ENCODE data around the gene DYRK4.

Gene DYRK4

DNA sequence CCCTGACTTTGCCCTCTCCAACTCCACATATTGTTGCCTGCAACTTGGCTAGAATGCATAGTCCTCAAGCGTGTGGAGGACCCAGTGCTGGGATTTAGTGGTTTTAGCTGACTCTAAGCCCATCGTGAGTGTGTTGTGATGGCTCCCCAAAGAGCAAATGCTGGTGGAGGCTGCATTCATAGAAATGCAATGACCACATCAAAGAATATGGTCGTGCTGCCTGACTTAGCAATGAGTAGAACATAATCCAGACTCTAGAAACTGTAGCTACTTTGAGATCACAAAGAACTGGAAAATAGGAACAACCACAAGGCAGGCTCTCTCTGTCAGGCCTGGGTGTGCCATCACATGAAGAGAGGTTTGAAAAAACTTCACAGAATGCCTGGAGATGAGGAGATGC is 1.3 kb downstream of the DYRK4 start:
- no peak for DNase-seq (ENCODE audit: low read depth in 2 of 2)

DNA sequence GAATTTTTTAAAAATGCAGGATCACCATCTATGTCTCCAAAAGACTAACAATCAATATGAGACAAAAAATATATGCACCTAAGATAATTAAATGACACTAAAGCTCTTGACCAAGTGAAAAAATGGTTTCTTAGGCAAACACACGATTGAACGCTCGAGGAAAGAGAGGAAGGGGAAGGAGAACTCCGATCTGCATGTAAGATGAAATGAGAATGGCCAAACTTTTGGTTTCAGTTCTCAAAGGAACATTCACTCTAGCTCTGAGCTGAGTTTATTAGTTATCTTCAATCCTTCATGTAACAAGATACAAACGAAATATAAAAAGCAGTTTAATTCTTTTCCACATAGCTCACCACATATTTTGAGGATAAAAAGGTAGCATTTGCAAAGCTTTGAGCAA is 2.8 kb downstream of the DYRK4 start:
- no peak for DNase-seq (ENCODE audit: low read depth in 2 of 2)

DNA sequence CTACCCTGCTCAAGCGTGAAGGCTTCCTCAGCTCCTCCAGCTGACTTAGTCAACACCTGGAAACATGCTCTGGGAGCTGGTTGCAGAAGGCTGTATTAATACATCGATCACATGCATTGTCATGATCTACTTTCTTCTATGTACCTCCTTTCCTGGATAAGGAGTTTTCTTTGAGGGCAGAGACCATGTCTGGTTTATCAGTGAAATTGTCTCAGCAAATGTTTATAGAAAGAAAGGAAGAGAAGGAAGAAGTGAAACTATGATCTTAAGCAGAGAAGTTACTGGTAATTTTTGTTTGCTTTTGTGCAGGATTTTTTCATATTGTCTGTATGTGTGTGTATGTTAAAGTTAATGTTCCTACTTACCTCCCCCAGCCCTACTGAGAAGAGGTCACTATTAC is 4.5 kb downstream of the DYRK4 start:
- no peak for DNase-seq (ENCODE audit: low read depth in 2 of 2)

DNA sequence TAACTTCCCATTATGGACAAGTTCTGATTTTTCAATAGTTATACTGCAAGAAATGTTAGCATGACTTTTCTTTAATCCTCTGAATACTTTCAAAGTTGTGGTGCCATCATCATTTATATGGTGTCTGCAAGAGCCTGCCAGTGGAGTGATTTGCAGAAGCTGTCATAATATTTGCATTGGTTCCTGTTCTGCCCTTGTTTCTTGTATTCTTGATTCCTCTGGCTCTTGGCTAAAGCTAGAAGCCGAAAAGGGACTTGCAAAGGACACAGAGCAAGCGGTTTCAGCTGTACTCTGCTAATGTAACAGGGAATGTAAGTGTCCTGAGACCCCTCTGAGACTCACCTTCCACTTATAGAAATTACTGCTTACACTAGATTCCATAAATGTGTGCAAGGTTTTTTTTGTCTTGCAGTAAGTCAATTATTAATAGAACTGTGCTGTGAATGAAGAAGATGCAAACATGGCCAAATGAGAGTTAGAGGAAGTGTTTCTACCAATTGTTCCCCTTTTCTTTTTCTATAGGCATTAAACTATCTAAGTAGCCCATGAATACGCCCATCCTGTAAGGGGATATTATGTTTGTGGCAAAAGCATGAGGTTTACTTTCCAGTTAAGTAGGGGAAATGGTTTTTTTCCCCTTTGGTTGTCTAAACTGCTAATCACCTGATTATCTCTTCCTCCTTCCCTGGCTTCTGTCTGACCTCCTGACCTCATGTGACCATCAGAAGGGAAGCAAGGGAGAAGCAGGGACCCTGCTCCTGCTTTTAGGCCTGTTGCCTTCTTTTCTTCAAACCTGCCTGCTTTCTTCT is 5.3 kb downstream of the DYRK4 start:
- DNase-seq (ENCODE audit: low read depth in 2 of 2), result no peak

DNA sequence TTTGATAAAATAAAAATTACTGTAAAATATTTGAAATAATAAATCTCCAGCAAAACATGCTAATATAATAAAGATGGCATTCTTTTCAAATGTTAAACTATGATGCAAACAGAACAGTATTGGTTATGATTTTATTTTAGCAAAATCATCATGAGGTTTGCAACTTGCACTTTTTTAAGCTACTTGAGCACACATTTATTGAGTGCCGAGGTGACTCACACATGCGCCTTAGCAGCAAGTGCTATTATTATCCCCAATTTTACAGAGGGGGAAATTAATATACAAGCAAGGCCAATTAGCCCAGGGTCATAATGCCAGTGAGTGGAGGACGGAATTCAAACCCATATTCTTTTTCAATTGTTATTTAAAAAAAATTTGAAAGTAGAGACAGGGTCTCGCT is 7.3 kb downstream of the DYRK4 start:
- DNase-seq (ENCODE audit: low read depth in 2 of 2), result no peak

DNA sequence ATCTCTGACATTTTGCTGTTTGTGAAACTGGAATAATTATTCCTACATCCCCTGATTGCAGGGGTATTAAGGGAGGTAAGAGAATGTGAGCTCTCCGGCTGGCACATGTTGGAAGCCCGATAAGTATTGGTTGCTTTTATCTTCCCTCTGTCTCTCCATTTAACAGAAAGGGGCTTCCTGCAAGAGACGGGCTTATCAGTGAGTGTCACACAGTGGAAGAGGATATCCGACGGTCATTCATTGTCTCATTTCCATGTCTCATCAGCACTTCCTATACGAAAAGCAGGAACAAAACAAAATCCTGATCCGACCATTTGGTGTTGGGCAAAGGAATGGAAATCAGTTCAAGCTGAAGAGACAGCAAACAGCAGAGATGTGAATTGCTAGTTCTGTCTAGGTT is 10.7 kb downstream of the DYRK4 start:
- DNase-seq (ENCODE audit: low read depth in 2 of 2), result no peak

DNA sequence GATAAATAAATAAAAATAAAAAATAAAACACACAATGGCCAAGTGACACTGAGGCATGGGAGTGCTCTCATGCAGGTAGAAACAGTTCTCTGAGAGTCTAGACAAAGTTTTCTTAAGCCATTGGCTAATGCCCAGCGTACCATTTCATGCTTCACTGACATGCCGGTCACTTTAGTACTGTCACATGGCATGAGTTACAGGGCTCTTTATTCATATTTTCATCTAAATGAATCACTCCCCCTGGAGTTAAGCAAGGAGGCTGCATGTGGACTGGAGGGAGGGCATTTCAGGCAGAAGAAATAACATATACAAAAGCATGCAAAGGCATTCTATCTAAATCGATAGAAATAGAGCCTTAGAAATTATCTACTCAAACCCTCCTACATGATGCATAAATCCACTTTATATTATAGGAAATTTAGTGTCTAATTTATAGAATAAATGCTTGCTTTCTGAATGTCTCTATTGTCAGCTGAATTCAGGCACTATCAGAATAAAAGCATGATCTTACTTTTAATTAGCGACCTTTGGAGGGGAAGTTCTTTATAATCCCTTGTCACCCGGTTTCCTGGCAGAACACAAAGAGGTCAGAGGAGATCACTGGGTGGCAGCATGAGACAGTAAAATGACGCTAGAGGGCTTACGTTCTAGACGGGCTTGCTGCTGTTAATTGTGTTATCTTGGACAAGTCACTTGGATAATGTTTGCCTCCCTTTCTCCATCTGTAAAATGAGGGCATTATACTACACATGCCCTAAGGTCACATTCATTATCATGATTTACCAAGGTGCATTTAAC is 17.5 kb downstream of the DYRK4 start:
- DNase-seq (ENCODE audit: low read depth in 2 of 2), result no peak

DNA sequence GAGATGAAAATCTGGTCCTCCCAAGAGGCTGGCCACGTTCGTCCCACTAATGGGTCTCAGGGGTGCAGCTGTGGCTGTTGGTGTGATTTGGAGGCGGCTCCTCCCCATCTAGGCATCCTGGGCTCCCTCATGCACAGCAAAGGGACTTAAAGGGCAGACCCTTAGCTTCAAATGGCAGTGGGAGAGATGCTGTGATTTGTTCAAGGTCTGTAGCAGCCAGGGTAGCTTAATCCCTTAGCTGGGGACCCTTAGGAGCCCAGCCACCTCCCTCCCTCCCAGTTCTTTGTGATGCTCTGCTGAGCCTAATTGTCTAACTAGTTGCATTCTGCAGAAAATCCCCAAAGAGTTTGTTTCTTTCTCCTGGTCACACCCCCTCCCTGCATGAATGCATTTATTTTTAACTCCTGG is 18.3 kb downstream of the DYRK4 start:
- no peak for DNase-seq (ENCODE audit: low read depth in 2 of 2)

DNA sequence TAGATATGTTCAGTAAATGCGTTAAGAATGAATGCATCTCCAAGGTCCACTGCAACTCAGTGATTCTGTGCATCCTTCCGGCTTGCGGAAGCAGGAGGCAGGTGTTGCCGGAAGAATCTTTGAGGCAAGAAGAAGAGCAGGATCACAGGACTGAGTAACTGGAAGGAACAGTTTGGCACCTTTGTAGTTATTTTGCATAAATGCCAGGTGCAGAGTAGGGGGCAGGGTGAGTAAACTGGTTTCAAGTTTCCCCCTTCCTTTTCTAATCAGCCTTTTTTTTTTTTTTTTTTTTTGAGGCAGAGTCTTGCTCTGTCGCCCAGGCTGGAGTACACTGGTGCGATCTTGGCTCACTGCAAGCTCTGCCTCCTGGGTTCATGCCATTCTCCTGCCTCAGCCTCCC is 22.3 kb downstream of the DYRK4 start:
- DNase-seq (ENCODE audit: low read depth in 2 of 2), result no peak

DNA sequence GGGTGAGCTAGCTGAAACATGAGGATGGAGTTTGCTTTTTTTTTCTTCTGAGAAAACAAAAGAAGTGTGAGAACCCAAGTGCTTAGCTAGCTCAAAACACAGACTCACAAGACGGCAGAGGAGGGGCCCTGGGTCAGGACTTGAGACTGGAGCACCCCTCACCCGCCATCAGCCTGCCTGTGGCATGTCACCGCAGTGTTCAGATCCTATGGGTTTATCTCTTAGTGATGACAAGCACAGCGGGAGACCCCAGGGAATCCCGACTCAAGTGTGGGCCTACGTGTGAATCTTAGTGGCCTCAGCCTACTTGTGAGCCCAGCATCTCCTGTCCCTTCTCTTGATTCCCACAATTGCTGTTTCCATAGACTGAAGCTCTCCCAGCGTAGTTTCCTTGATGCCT is 22.9 kb downstream of the DYRK4 start:
- DNase-seq (ENCODE audit: low read depth in 2 of 2), result no peak

DNA sequence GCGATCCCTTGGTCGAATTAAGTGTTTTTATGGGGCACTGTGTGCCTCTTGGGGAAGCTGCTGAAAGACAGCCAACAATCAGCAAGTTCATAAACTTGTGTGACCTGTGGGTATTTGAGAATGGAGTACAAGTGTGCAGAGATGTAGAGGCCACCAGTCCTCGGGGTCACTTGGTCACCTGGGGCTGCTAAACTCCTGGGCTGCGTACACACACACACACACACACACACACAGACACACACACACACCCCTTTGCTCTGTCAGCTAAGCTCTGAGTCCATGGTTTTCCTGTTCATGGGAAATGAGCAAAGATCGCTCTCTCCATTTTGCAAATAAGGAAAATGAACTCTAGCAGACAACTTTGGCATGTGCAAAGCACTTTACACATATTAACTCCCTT is 24.5 kb downstream of the DYRK4 start:
- DNase-seq (ENCODE audit: low read depth in 2 of 2), result no peak

DNA sequence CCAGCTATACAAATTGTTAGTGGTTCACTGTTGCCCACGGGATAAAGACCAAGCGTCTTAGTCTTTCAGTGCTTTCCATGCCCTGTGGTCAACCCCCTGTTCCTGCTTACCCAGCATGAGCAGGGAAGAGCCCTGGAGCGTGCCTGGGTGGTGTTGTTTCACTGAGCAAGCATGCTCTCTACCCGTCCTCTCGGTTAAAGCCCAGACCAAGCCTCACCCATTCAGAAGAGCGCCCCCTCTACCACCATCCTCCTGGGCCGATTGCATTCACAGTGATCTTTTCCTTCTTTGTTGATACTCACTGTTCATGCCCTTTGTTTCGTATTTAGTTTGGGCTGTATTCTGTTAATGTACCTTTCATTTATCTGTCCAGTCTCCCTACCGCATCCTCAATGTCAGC is 25.1 kb downstream of the DYRK4 start:
- DNase-seq (ENCODE audit: low read depth in 2 of 2), result no peak

DNA sequence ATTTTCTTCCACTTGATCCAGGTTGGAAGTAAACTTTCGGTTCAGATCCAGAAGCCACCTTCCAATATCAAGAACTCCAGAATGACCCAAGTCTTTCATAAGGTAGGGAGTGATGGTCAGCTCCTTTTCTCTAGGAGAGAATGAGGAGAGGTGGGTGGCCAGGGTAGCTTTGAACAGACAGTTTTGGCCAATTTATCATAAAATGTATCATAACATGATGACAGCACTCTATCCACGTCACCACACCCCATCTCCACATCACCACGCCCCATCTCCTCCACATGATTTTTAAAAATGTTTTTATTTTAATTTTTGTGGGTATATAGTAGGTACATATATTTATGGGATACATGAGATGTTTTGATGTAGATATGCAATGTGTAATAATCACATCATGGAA is 26.9 kb downstream of the DYRK4 start:
- no peak for DNase-seq (ENCODE audit: low read depth in 2 of 2)

DNA sequence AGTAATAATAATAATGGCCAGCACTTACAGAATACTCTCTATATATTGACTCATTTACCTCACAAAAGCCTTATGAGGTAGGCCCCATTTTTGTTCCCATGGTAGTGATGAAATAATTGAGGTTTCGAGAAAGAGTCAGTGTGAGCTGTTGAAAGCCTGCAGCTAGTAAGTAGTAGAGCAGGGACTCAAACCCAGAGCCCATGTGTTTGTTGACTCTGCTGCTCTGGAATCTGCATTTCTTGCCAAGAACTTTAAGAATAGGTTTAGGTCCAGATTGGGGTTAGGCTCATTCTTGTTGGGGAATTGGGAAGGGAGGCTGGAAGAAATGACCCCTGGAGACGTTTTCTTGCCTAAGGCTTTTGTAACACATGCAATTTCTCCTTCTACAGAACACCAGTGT is 27.9 kb downstream of the DYRK4 start:
- no peak for DNase-seq (ENCODE audit: low read depth in 2 of 2)

DNA sequence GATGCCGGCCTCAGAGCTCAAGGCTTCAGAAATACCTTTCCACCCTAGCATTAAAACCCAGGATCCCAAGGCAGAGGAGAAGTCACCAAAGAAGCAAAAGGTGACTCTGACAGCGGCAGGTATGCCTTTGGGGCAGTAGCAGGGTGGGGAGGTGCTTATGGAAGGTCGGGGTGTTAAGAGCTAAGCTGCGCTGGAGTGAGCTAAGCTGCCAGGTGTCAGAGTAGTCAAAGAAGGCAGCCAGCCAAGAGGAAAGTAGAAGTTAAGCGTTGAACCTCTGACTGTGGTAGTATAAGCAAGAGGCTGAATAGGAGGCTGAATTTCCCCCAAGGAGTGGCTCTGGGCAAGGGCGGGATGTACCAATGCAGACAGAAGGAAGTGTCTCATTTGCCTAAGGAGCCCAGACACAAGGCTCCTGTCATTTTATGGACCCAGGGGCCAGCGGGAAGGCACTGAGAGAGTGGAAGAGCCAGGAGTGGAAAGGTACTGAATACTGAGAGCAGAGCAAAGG is 29.2 kb downstream of the DYRK4 start:
- DNase-seq (ENCODE audit: low read depth in 2 of 2), result no peak

DNA sequence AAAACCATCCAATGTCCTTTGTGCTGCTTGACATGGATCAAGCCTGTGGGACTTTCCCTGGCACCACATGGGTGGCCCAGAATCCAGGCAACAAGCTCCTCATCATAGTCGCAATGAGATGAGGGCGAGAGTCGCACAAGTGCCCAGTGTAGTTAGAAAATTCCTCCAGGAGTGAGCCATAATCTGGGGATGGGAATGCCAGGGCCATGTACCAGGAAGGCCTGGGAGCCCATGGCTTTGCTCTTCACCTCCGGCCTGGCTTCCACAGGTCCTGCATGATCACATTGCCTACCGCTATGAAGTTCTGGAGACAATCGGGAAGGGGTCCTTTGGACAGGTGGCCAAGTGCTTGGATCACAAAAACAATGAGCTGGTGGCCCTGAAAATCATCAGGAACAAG is 33.9 kb downstream of the DYRK4 start:
- no peak for DNase-seq (ENCODE audit: low read depth in 2 of 2)

DNA sequence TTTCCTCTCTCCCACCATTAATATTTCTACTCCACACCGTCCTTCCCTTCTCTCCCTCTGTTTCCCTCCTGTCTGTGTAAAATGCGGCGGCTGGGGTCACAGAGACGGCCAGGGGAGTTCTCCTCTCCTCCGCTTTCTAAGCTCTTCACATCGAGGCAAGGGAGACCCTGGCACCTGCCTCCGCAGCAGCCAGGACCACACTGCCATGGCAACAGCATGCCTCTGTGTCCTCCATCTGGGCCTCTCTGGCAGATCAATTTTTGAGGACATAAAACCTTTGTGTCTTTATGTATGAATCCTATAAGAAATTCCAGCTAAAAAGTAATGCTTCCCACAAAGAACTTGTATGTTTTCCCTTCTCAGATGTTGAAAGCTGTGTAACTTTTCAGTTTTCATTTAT is 41.4 kb downstream of the DYRK4 start:
- DNase-seq (ENCODE audit: low read depth in 2 of 2), result no peak

DNA sequence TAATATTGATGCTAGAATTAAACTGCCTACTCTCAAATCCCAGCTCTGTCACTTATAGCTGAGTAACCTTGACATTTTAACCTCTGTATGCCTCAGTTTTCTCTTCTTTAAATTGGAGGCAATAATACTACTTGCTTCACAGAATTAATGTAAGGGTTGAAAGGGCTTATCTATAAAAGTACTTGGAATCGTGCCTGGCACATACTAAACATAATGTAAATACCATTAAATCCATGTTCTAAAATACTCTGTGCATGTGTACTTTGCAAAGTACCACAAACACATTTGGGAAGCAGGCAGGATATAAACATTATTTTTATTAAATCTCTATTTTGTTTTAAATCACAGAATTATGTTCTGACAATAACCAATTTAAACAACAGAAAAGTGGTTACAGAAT is 41.9 kb downstream of the DYRK4 start:
- no peak for DNase-seq (ENCODE audit: low read depth in 2 of 2)

DNA sequence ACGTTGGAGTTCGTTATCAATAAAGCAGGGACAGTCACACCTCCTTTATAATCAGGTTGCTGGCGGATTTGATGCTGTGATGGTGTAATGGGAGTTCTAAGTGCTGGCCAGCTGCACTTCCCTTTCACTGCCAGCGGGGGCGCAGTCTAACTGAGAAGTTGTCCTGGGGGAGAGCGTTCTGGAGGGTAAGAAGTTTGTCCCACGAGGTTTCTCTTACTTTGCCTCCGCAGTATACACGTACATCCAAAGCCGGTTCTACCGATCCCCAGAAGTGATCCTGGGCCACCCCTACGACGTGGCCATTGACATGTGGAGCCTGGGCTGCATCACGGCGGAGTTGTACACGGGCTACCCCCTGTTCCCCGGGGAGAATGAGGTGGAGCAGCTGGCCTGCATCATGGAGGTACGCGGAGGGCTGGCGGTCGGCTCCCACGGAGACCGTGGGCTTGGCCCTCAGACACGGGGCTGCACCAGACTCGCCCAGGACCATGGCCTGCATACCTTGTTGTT is 42.7 kb downstream of the DYRK4 start:
- DNase-seq (ENCODE audit: low read depth in 2 of 2), result peak; percentile 73 to 74

DNA sequence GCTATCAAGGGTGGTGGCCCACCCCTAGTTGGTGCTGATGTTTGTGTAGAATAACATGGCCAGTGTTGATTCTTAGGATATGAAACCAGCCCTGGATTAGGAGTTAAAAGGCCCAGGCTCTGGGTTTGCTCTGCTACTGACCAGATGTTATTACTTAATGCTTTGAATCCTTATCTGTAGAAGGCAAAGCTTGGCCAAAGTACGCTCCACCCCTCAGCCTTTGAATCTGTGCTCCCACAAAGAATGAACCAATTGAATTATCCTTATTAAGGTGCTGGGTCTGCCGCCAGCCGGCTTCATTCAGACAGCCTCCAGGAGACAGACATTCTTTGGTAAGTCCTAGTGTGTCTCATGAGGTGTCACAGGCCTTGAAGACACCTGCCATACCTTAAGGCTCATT is 45.0 kb downstream of the DYRK4 start:
- no peak for DNase-seq (ENCODE audit: low read depth in 2 of 2)

DNA sequence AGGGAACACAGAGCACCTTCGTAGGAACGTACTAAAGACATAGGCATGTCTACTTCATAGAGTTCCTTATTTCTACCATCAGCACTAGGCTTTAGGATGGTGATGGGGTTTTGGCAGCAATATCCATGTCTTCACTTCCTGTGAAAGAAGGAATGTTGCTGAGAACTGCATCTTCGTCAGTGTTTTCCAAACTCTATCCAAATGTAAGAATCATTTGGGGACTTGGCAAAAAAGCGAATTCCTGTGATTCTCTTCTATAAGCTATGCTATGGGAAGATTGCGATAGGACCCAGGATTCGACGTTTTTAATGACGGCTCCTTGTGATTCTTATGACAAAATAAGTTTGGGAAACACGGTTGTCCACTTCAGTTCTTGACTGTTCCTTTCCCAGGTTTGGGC is 47.1 kb downstream of the DYRK4 start:
- no peak for DNase-seq (ENCODE audit: low read depth in 2 of 2)

DNA sequence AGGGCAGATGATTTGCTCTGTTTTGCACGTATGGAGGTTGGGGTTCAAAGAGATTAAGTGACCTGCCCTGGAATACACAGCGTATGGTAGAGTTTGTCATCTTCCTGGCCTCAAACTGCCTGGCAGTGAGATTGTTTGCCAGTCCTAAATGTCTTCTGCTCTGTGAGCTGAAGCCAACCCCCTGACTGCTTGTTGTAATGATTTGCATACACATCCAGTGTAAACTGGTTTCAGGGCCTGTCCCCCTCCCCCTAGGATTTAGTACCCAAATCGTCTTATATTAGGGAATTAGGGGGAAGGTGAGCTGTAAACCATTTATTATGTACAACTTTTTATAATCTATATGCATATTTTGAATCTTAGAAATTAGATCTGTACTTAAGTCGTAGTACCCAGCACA is 48.5 kb downstream of the DYRK4 start:
- DNase-seq (ENCODE audit: low read depth in 2 of 2), result no peak

DNA sequence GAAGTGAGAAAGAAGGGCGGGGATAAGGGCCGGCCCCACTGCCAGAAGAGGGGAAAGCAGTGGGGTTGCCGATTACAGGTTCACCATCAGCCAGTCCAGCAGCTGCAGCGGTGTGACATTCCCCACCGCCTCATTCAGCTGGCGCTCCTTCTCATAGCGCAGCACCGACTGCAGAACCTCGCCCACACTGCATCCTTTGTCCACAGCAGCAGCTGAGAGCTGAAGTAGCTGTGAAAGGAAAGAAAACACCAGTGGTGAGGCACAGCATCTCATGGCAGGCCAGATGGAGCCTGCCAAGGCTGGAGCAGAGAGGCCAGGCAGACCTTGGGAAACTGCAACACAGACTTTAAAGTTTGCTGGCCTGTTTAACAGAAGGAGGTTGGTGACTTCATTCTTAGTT is 53.7 kb downstream of the DYRK4 start:
- no peak for DNase-seq (ENCODE audit: low read depth in 2 of 2)

Measured in fibroblast of skin of left quadriceps (primary cell).